ENCODE measurements around the gene SNRPE. TPM values are rescaled to one million over a fixed set of nuclear protein-coding genes. Genes with fewer than 3 reads are reported as not detected.
"Not testable (repeated sequence)": the region's sequence is repeated elsewhere in the genome, so short reads cannot be mapped to it uniquely, and the experiment has no call there.

SNRPE gene
- total RNA-seq, 2 experiments from 2014 or later = 95.9 to 322 TPM

DNA sequence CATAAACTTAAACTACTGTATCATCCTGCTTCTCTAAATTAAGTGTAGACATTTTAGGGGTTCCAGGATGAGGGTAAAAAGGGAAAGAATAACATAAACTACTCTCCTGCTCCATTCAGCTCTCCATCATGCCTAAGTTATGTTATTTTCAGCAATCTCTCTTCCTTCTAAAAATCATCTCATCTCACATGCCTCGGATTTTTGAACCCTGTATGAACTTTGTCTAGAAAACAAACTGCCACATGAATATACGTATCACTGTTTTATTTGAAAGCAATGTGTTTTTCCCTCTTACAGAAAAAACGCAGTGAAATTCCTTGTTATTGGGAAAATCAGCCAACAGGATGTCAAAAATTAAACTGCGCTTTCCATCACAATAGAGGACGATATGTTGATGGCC lies 33.4 kb upstream of the SNRPE start:
- intact Hi-C loops (cut with micrococcal nuclease; ENCODE audit: unreplicated experiment) = no loop called here
- Histone ChIP-seq H3K27ac (ENCODE audit: low read depth, low read length, poor library complexity, severe bottlenecking) (no peak overlapping the region), H3K4me1 (ENCODE audit: insufficient read depth, low read length, poor library complexity, severe bottlenecking) (no peaks in the 10 kb centered on the region), H2AFZ (ENCODE audit: low read length) (no peak overlapping the region), H3K4me2 (ENCODE audit: low read length) (no peak overlapping the region), H3K4me3 (ENCODE audit: low read depth, low read length, poor library complexity, severe bottlenecking) (no peak overlapping the region), H3K9me2 (ENCODE audit: insufficient read depth, low read length) (no peaks in the 10 kb centered on the region), H3K9me3 (ENCODE audit: low read length) (no peaks in the 10 kb centered on the region), H3K36me3 (ENCODE audit: insufficient read depth, low read length) (peaks cover 97% of the 10 kb centered on the region), H4K20me1 (ENCODE audit: insufficient read depth, low read length) (no peaks in the 10 kb centered on the region; the same call in 1 of the 2 replicates), H3K79me2 (ENCODE audit: insufficient read depth, low read depth, low read length) (peaks cover 26% of the 10 kb centered on the region; the same call in 1 of the 2 replicates)
- no peak for TF ChIP-seq EZH2phosphoT487 (IDR thresholded peaks at IDR 0.05; ENCODE audit: borderline replicate concordance, low read depth, low read length)
- TF ChIP-seq, protein P1, sequence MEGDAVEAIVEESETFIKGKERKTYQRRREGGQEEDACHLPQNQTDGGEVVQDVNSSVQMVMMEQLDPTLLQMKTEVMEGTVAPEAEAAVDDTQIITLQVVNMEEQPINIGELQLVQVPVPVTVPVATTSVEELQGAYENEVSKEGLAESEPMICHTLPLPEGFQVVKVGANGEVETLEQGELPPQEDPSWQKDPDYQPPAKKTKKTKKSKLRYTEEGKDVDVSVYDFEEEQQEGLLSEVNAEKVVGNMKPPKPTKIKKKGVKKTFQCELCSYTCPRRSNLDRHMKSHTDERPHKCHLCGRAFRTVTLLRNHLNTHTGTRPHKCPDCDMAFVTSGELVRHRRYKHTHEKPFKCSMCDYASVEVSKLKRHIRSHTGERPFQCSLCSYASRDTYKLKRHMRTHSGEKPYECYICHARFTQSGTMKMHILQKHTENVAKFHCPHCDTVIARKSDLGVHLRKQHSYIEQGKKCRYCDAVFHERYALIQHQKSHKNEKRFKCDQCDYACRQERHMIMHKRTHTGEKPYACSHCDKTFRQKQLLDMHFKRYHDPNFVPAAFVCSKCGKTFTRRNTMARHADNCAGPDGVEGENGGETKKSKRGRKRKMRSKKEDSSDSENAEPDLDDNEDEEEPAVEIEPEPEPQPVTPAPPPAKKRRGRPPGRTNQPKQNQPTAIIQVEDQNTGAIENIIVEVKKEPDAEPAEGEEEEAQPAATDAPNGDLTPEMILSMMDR (conservative IDR thresholded peaks at IDR 0.05; ENCODE audit: low read length) = no peak
- no peak for DNase-seq (ENCODE audit: low spot score)
- ChIA-PET POLR2A (interaction anchor here (0.7 kb wide), 3 partner anchors 9 to 100 kb away, joined by 3 read pairs; no protein-coding TSS in a partner anchor), CTCF (ENCODE audit: unreplicated experiment) (no interaction called here)
- BruUV-seq (replicated peaks) = no TSS peak

DNA sequence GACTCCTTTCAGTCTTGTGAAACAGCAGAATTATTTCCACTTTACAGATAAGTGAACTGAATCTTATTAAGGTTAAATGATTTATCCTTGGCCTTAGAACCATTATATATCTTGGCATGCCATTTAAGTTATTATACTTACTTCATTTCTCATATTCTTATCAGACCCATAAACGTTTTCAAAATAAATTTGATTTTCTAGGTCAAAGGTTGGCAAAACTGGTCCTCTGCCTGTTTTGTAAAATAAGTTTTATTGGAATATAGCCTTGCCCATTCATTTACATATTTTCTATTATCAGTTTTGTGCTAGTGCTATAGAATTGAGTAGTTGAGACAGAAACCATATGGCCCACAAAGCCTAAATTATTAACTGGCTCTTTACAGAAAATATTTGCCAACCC lies 32.9 kb upstream of the SNRPE start:
- CTCF ChIA-PET (ENCODE audit: unreplicated experiment) = no interaction called here
- H2AFZ ChIP-seq (ENCODE audit: low read length) = no peak overlapping the region
- POLR2A ChIA-PET = no interaction called here
- H3K79me2 ChIP-seq (ENCODE audit: insufficient read depth, low read depth, low read length) = peaks cover 23% of the 10 kb centered on the region; the same call in 1 of the 2 replicates
- no peak overlapping the region for H3K4me3 ChIP-seq (ENCODE audit: low read depth, low read length, poor library complexity, severe bottlenecking)
- BruUV-seq (replicated peaks) = no TSS peak
- H3K4me2 ChIP-seq (ENCODE audit: low read length) = no peak overlapping the region
- no peaks in the 10 kb centered on the region; the same call in 1 of the 2 replicates for H4K20me1 ChIP-seq (ENCODE audit: insufficient read depth, low read length)
- H3K27ac ChIP-seq (ENCODE audit: low read depth, low read length, poor library complexity, severe bottlenecking) = no peak overlapping the region
- H3K9me3 ChIP-seq (ENCODE audit: low read length) = no peaks in the 10 kb centered on the region
- TF ChIP-seq, protein P1 (conservative IDR thresholded peaks at IDR 0.05; ENCODE audit: low read length) = no peak
- TF ChIP-seq EZH2phosphoT487 (IDR thresholded peaks at IDR 0.05; ENCODE audit: borderline replicate concordance, low read depth, low read length) = no peak
- peaks cover 97% of the 10 kb centered on the region for H3K36me3 ChIP-seq (ENCODE audit: insufficient read depth, low read length)
- intact Hi-C loops (cut with micrococcal nuclease; ENCODE audit: unreplicated experiment) = no loop called here
- DNase-seq (ENCODE audit: low spot score) = no peak
- no peaks in the 10 kb centered on the region for H3K9me2 ChIP-seq (ENCODE audit: insufficient read depth, low read length)
- H3K4me1 ChIP-seq (ENCODE audit: insufficient read depth, low read length, poor library complexity, severe bottlenecking) = no peaks in the 10 kb centered on the region

DNA sequence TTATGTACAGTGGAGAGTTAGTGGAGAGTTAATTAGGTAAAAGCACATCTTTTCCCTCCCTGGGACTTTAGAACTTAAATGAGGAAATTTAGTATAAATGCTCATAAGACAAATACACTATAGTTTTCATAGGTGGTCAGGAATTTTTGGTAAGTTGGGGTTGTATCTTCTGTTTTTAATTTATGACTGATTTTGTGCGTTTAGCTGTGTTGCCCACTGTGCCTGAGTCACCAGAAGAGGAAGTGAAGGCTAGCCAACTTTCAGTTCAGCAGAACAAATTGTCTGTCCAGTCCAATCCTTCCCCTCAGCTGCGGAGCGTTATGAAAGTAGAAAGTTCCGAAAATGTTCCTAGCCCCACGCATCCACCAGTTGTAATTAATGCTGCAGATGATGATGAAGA lies 32.2 kb upstream of the SNRPE start:
- H3K4me2 ChIP-seq (ENCODE audit: low read length); H3K9me3 ChIP-seq (ENCODE audit: low read length); intact Hi-C loops (cut with micrococcal nuclease; ENCODE audit: unreplicated experiment); H2AFZ ChIP-seq (ENCODE audit: low read length); H3K4me3 ChIP-seq (ENCODE audit: low read depth, low read length, poor library complexity, severe bottlenecking); DNase-seq (ENCODE audit: low spot score); H4K20me1 ChIP-seq (ENCODE audit: insufficient read depth, low read length); H3K9me2 ChIP-seq (ENCODE audit: insufficient read depth, low read length); H3K27ac ChIP-seq (ENCODE audit: low read depth, low read length, poor library complexity, severe bottlenecking); BruUV-seq (replicated peaks); H3K4me1 ChIP-seq (ENCODE audit: insufficient read depth, low read length, poor library complexity, severe bottlenecking); CTCF ChIA-PET (ENCODE audit: unreplicated experiment): not testable (repeated sequence)
- Histone ChIP-seq H3K79me2 (ENCODE audit: insufficient read depth, low read depth, low read length) (peaks cover 18% of the 10 kb centered on the region; the same call in 1 of the 2 replicates), H3K36me3 (ENCODE audit: insufficient read depth, low read length) (peaks cover 97% of the 10 kb centered on the region)
- POLR2A ChIA-PET = interaction anchor here (1.0 to 1.2 kb wide), 2 partner anchors 11 to 41 kb away, joined by 3 read pairs; no protein-coding TSS in a partner anchor
